Activated CD4-positive, alpha-beta T cell treated with anti-CD3 and anti-CD28 coated beads, Interleukin-2, amount 50 U/mL, for 16 hours (primary cell): ENCODE data around the gene ZBTB18.
"Not testable (repeated sequence)": the region's sequence is repeated elsewhere in the genome, so short reads cannot be mapped to it uniquely, and the experiment has no call there.

Source experiments
- DNase-seq: peaks from one replicate; pipeline ENCODE4 v3.0.0-alpha.2; 2020

Gene ZBTB18

GRCh38 chr1:244050835-244051444 lies at the start of gene ZBTB18:
TSS of gene ZBTB18 (plus strand) at chr1:244051283. CDS start at chr1:244051432, 149 bp downstream.
- DNase-seq: no peak

DNA sequence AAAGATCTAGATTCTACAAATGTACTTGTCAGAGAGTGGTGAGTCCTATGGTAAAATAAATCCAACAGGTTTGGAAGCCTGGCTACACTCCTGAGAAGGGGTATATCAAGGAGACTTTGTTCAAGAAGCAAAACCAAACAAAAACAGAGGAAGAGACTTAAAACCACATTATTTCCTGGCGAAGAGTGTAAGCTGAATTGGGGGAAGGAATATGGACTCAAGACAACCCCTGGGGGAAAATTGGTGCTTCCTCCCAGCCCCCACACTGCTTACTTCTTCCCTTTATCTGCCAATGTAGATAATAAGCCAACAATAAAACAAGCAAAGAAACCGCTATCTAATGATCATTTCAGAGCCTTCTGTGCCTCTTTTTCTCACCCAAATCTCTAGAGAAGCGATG lies 48.4 kb upstream of the ZBTB18 start:
- DNase-seq: no peak

DNA sequence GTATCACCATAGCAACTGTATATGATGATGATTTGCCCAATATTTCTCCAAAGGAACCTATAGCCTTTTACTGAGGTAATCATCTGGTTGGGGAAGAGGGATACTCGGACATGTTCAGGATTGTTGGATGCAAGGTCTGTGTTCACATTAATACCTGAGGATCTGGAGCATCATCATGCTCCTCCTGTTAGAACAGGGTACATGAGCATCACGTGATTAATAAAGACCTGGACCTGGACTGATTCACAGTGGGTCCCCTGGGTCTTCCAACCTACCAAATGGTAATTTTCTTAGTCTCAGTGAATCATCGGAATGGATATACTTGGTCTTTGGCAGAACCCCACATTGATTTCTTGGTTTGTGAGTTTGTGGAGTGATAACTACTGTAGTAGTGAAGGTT lies 45.6 kb upstream of the ZBTB18 start:
- no peak for DNase-seq

DNA sequence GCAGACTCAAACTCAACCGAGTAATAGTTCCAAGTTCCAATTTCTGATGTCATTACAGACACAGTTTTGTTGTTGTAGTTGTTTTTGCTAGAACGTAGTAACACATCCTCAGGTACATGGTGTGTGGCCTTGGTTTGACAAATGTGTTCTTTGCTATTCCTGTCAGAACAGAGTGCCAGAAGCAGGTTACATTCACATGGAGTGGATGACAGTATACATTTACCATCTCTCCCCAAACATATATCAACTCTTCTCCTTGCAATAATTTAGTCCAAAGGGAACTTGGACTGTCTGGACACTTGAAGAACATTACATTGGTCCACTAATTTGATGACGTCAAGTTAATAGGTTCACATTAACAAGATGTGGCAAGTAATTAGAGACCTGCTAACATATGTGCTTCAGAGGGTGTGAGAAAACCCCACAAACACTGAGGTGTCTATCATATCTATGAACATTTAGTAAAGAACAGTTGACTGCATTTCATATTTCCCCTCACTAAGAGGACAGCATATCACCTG lies 44.6 kb upstream of the ZBTB18 start:
- DNase-seq: no peak

GRCh38 chr1:244006961-244007360 lies 44.1 kb upstream of the ZBTB18 start:
- DNase-seq: no peak

GRCh38 chr1:244010191-244010590 lies 40.9 kb upstream of the ZBTB18 start:
- DNase-seq: peak; percentile 2

DNA sequence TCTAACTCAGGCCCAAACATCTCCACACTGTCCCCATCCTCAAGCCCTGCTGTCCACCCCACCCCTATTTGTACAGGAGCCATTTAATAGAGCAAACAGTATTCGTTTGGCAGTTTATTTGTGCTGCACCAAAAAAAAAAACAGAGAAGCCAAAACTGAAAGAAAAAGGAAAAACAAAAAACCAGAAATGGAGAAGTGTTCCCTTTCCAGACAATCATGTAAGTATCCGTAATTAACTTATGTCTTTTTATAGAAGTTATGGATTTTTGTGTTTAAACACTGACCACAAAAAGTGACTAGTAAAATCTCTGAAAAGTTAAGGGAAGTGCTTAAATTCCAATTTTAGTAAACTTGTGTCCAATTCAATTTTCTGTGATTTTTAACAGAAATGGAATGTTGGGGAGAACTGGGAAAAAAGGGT lies 40.4 kb upstream of the ZBTB18 start:
- no peak for DNase-seq

- no peak for DNase-seq
These were observed 39.8 kb upstream of the ZBTB18 start for GRCh38 chr1:244011271-244011670.

DNA sequence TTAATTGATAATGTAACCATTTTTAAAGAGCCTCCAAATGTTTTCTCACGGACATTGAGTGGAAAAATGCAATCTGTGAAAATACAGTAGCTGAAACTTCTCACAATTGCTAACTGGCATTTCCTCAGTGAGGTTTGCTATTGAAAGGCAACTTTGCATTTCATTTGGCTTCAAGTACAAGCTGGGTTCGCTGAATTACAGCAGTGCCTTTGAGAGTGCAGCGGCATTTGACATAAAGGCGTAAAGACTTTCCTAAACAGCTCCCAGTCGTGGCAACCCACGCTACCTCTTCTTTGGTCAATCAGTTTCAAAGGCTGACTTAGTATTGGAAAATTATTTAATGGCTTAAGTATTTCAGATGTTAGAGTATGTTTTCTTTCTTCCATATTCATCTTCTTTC lies 39.3 kb upstream of the ZBTB18 start:
- no peak for DNase-seq

GRCh38 chr1:244012202-244012601 lies 38.9 kb upstream of the ZBTB18 start:
- no peak for DNase-seq

GRCh38 chr1:244013100-244013499 lies 38.0 kb upstream of the ZBTB18 start:
- DNase-seq: no peak

DNA sequence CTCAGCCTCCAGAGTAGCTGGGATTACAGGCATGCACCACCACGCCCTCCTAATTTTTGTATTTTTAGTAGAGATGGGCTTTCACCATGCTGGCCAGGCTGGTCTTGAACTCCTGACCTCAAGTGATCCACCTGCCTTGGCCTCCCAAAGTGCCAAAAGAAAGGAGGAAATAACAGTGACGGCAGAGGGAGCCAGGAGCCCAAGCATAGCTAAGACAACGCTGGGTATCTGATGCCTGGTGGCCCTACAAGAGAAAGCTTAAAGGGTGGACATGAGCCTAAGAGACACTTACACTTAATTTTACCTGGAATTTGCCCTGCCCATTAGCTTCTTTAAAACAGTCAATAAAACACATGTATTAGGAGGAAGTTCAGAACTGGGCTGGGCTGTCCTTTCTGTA lies 36.2 kb upstream of the ZBTB18 start:
- not testable (repeated sequence) for DNase-seq

DNA sequence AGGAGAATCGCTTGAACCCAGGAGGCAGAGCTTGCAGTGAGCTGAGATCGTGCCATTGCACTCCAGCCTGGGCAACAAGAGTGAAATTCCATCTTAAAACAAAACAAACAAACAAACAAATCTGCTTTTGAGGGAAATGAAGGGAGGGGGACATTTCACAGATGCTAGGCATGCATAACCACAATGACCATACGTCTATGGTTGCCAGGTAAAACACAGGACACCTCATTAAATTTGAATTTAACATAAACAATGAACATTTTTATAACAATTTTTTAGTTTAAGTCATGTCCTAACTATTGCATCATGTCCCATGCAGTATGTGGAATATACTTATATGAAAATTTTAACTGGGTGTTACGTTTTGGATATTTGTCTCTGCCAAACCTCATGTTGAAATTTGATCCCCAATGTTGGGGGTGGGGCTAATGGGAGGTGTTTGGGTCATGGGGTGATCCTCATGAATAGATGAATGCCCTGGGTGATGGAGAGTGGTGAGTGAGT lies 31.0 kb upstream of the ZBTB18 start:
- no peak for DNase-seq

- DNase-seq: no peak
These were observed 29.7 kb upstream of the ZBTB18 start for GRCh38 chr1:244021427-244021826.

- DNase-seq: no peak
These were observed 28.8 kb upstream of the ZBTB18 start for GRCh38 chr1:244022311-244022710.

DNA sequence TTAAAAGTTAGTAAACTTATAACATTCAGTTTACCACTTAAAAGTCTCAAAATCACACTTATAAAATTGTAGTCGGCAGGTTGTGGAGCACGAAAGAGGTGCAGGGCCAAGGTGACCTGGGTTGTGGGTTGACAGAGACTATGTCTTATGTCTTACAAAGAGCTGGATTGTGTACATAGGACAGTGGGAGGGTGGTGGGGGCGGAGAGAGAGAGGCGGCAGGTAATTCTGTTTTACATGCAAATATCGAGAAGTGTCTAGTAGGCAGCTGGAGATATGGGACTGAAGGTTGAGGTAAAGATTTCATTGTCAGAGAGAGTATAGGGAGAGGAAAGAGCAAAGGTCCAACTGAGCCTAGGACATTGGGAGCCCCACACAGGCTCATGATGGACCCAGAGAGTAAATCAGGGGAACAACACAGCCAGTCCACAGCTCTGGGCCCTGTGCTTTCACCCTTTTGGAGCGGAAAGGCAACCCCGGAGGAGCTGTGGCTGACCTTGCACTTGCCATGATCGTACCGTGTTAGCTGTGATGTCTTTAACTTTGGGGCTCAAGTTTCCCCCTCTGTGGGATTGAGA lies 28.1 kb upstream of the ZBTB18 start:
- DNase-seq: no peak

- no peak for DNase-seq
These were observed 23.5 kb upstream of the ZBTB18 start for GRCh38 chr1:244027491-244028145.

DNA sequence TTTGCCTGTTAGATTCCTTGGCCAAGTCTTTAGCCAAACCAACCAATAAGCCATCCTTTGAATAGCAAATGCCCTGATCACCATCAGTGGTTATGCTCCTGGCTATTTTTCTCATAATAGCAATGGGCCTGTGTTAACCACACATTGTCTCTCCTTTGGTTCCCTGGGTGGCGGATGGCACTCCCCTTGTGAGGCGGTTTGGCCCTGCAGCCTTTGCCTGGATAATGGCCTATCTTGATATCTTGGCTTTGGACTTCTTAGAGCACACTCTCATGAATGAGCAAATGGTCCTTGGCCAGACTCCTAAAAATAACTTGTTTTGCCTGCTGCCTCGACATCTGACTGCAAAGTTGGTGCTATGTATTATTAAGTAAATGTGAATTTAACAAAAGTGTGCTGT lies 22.4 kb upstream of the ZBTB18 start:
- DNase-seq: no peak

GRCh38 chr1:244029124-244029523 lies 22.0 kb upstream of the ZBTB18 start:
- DNase-seq: no peak

- no peak for DNase-seq
These were observed 20.5 kb upstream of the ZBTB18 start for GRCh38 chr1:244030481-244031040.

DNA sequence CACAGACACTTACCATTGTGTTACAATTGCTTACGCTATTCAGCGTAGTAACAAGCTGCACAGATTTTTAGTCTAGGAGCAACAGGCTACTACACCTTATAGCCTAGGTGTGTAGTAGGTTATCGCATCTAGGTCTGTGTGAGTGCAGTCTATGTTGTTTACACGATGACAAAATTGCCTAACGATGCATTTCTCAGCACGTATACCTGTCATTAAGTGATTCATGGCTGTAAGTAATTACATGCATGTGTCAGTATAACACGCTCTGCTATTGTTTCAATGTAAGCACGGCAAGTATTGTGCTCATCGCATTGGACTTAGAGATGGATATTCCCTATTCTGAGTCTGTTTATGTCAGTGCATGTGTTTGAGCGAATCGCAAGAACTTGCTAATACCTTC lies 15.7 kb upstream of the ZBTB18 start:
- DNase-seq: no peak

- no peak for DNase-seq
These were observed 13.8 kb upstream of the ZBTB18 start for GRCh38 chr1:244037252-244037651.

- no peak for DNase-seq
These were observed 9.5 kb upstream of the ZBTB18 start for GRCh38 chr1:244041466-244042120.
